Lower leg skin (tissue), 4 donors: ENCODE measurements around the gene FAM117B. TPM values are rescaled to one million over a fixed set of nuclear protein-coding genes. Genes with fewer than 3 reads are reported as not detected.

Experiments
- DNase-seq, 2 donors: peaks; one replicate each; pipeline ENCODE4 v3.0.0-alpha.2; 2019; ENCODE audit warnings: low spot score in 2 of 2
- H3K4me3 ChIP-seq: fragments of 200-600 bp; sonication (generic); 2 replicates; pipeline ENCODE4 v1.5.1; 2017; ENCODE audit warnings: mild to moderate bottlenecking, low read depth; ENCODE audit not compliant: poor library complexity, severe bottlenecking
- CTCF ChIP-seq, 3 donors: fragments of 450-650 bp; IDR thresholded peaks; one replicate each; pipeline ENCODE4 v1.5.1; 2016; ENCODE audit warnings: antibody characterized with exemption in 3 of 3, mild to moderate bottlenecking in 3 of 3, moderate library complexity in 2 of 3
- POLR2A ChIP-seq, 2 donors: fragments of 450-650 bp; IDR thresholded peaks; one replicate each; pipeline ENCODE4 v1.6.1; 2016 to 2017; ENCODE audit warnings: antibody characterized with exemption in 2 of 2, mild to moderate bottlenecking in 1 of 2, moderate library complexity in 1 of 2
- WGBS, 2 donors: methylation state at CpG; one replicate each; pipeline ENCODE4 v1.1.5; 2018; 5-methylcytosine and 5-hydroxymethylcytosine counted together
- intact Hi-C: fragments of 100-400 bp; cut with DNase I; formaldehyde crosslinking; loops from one replicate; pipeline ENCODE4 v1.15.0; 2023; ENCODE audit warnings: low total_unique reads
- total RNA-seq, 4 donors: library from RNA; depleted of rRNA; stranded (reverse); fragments of >200 nt; gene quantifications; one replicate each; pipeline ENCODE4 v1.1.0, GENCODE V29; 2016

The FAM117B gene
- total RNA-seq, 4 donors from 2014 or later = 9.6 to 28.8 (median 17.0) TPM

- intact Hi-C loops = no loop called here
- H3K4me3 ChIP-seq = no peak overlapping the region
- no peak for DNase-seq
- 85 to 89% methylated on average over 5 of the region's 5 CpGs for WGBS, 2 donors
- no peak for TF ChIP-seq POLR2A (IDR thresholded peaks at IDR 0.05)
- no peak for TF ChIP-seq CTCF (IDR thresholded peaks at IDR 0.05)
Observed at GRCh38 chr2:202757339-202757738, 122.6 kb downstream of the FAM117B start.

- DNase-seq = no peak
- intact Hi-C loops = no loop called here
- no peak overlapping the region for H3K4me3 ChIP-seq
- 81 to 82% methylated on average over 4 of the region's 4 CpGs for WGBS, 2 donors
- TF ChIP-seq CTCF (IDR thresholded peaks at IDR 0.05) = no peak
- TF ChIP-seq POLR2A (IDR thresholded peaks at IDR 0.05) = no peak
Observed at GRCh38 chr2:202758128-202758527, 123.4 kb downstream of the FAM117B start.

GRCh38 chr2:202758604-202759003 is 123.8 kb downstream of the FAM117B start:
- DNase-seq = no peak
- H3K4me3 ChIP-seq = no peak overlapping the region
- intact Hi-C loops = no loop called here
- 79 to 94% methylated on average over 2 of the region's 2 CpGs for WGBS, 2 donors
- TF ChIP-seq POLR2A (IDR thresholded peaks at IDR 0.05) (no peak), CTCF (IDR thresholded peaks at IDR 0.05) (no peak)

- 88 to 97% methylated on average over 2 of the region's 2 CpGs for WGBS, 2 donors
- H3K4me3 ChIP-seq = no peak overlapping the region
- intact Hi-C loops = no loop called here
- no peak for TF ChIP-seq POLR2A (IDR thresholded peaks at IDR 0.05)
- TF ChIP-seq CTCF (IDR thresholded peaks at IDR 0.05) = no peak
- DNase-seq = no peak
Observed at GRCh38 chr2:202760848-202761247, 126.1 kb downstream of the FAM117B start.

- no peak overlapping the region for H3K4me3 ChIP-seq
- intact Hi-C loops = no loop called here
- TF ChIP-seq POLR2A (IDR thresholded peaks at IDR 0.05) (no peak), CTCF (IDR thresholded peaks at IDR 0.05) (no peak)
- DNase-seq = no peak
- WGBS, 2 donors = 67 to 75% methylated on average over 4 of the region's 4 CpGs
Observed at GRCh38 chr2:202762556-202762955, 127.8 kb downstream of the FAM117B start.

- intact Hi-C loops = no loop called here
- WGBS, 2 donors = 88 to 96% methylated on average over 1 of the region's 1 CpG
- no peak for DNase-seq
- no peak overlapping the region for H3K4me3 ChIP-seq
- no peak for TF ChIP-seq CTCF (IDR thresholded peaks at IDR 0.05)
Observed at GRCh38 chr2:202763916-202764315, 129.1 kb downstream of the FAM117B start.
